Activated T-helper 17 cell treated with anti-CD3 and anti-CD28 coated beads, Interleukin-2, amount 50 U/mL, for 72 hours (primary cell): ENCODE measurements around the gene SMIM35. TPM values are rescaled to one million over a fixed set of nuclear protein-coding genes. Genes with fewer than 3 reads are reported as not detected.
"Not testable (repeated sequence)": the region's sequence is repeated elsewhere in the genome, so short reads cannot be mapped to it uniquely, and the experiment has no call there.

Experiments
- ATAC-seq: fragments of 150-1000 bp; cut with Tn5 transposase; replicated peaks from 2 replicates; pipeline ENCODE4 v1.10.0; 2021; ENCODE audit warnings: mild to moderate bottlenecking, moderate library complexity
- H3K27ac Mint-ChIP-seq: one replicate; pipeline ENCODE4 v1.8.0; 2022; ENCODE audit warnings: mixed read lengths
- H3K27me3 Mint-ChIP-seq: one replicate; pipeline ENCODE4 v1.8.0; 2022; ENCODE audit warnings: mixed read lengths
- H3K36me3 Mint-ChIP-seq: one replicate; pipeline ENCODE4 v1.8.0; 2022; ENCODE audit warnings: low read depth, mild to moderate bottlenecking, mixed read lengths
- H3K4me1 Mint-ChIP-seq: one replicate; pipeline ENCODE4 v1.8.0; 2022; ENCODE audit warnings: mixed read lengths
- H3K4me3 Mint-ChIP-seq: one replicate; pipeline ENCODE4 v1.8.0; 2022; ENCODE audit warnings: mild to moderate bottlenecking, mixed read lengths
- H3K9me3 Mint-ChIP-seq: one replicate; pipeline ENCODE4 v1.8.0; 2022; ENCODE audit warnings: mixed read lengths
- total RNA-seq, 2 donors: library from RNA; stranded (reverse); gene quantifications; one replicate each; pipeline ENCODE4 v1.2.3, GENCODE V29; 2022

The SMIM35 gene
- total RNA-seq, 2 donors from 2014 or later, result not detected

DNA sequence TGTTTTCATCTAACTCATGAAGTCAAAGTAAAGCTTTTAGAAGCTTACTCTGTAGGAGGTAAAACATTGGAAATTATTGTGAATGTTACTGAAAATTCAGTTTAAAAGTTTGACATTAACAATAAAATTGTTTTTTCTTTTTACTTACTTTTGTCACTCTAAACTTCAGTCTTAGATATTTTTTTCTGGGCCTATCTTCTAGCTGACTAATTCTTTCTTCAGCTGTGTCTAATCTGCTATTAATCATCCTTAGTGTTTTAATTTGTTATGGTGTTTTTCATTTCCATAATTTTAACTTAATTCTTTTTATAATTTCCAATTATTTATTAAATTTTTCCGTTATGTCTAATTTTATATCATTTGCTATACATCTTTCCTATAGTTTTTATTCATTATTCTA lies 65.6 kb downstream of the SMIM35 start:
- no peak overlapping the region for H3K4me3 Mint-ChIP-seq
- ATAC-seq, result no peak
- H3K4me1 Mint-ChIP-seq, result no peaks in the 10 kb centered on the region
- H3K27ac Mint-ChIP-seq, result no peak overlapping the region
- H3K27me3 Mint-ChIP-seq, result no peaks in the 10 kb centered on the region
- H3K36me3 Mint-ChIP-seq, result no peaks in the 10 kb centered on the region
- H3K9me3 Mint-ChIP-seq, result peaks cover 10% of the 10 kb centered on the region

DNA sequence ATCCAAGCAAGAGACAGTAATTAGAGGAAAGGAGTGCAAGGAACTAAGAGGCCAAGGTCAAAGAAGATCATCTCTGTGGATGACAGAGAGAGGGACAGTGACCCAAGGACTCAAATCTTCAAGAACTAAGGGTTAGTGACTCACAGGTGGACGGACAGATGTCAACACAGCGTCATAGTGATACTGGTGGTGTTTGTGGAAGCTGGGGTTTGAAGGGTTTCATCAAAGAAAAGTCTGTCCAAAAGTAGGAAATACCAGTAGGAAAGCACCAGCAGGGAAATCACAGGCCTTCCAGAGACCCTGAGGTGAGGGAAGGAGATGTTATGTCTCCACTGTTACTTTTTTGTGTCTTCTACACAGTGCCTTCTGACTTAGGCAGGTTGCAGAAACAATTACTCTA lies 68.4 kb downstream of the SMIM35 start:
- Mint-ChIP-seq H3K36me3 (no peaks in the 10 kb centered on the region), H3K9me3 (peaks cover 11% of the 10 kb centered on the region), H3K4me3 (no peak overlapping the region), H3K4me1 (peaks cover 19% of the 10 kb centered on the region), H3K27ac (no peak overlapping the region), H3K27me3 (no peaks in the 10 kb centered on the region)
- ATAC-seq, result no peak

DNA sequence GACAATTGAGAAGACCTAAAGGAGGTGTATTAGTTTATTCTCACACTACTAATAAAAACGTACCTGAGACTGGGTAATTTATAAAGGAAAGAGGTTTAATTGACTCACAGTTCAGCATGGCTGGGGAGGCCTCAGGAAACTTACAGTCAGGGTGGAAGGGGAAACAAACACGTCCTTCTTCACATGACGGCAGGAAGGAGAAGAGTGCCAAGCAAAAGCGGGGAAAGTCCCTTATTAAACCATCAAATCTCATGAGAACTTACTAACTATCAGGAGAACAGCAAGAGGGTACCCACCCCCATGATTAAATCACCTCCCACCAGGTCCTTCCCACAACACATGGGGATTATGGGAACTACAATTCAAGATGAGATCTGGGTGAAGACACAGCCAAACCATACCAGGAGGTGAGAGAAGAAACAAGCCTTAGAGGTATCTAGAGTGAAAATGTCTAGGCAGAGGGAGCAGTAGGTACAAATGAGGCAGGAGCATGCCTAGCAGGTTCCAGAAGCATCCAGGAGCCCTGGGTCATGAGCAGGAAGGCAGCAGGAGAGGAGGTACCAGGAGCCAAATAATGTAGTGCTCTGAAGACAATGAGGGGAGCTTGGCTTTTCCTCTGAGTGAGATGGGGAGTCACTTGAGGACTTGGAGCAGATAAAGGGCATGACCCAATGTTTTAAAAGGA lies 69.0 kb downstream of the SMIM35 start:
- no peak for ATAC-seq
- H3K4me3 Mint-ChIP-seq, result no peak overlapping the region
- H3K36me3 Mint-ChIP-seq, result no peaks in the 10 kb centered on the region
- H3K9me3 Mint-ChIP-seq, result peaks cover 11% of the 10 kb centered on the region
- no peaks in the 10 kb centered on the region for H3K27me3 Mint-ChIP-seq
- no peak overlapping the region for H3K27ac Mint-ChIP-seq
- peaks cover 24% of the 10 kb centered on the region for H3K4me1 Mint-ChIP-seq

DNA sequence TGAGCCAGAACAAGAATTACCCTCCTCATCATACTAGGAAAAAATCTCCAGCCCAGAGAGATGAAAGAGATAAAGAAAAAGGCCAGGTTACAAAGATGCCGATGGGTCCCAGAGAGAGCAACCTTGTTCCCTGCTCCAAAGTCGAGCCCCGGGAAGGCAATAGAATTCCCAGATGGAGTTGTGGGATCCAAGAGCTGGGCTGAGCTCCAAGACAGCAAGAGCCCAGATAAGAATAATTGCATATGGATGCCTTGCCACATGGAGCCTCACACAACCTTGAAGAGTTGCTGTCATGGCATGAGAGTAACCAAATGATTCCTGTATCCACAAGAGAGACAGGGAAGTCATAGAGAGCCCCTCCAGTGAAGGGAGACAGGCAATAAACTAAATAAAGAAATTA lies 69.7 kb downstream of the SMIM35 start:
- peaks cover 11% of the 10 kb centered on the region for H3K9me3 Mint-ChIP-seq
- no peak overlapping the region for H3K27ac Mint-ChIP-seq

GRCh38 chr11:118016104-118016503 lies 70.7 kb downstream of the SMIM35 start:
- peaks cover 11% of the 10 kb centered on the region for H3K9me3 Mint-ChIP-seq
- peak overlapping the region; percentile 67 for H3K27ac Mint-ChIP-seq
- ATAC-seq, result no peak
- no peaks in the 10 kb centered on the region for H3K27me3 Mint-ChIP-seq
- H3K4me1 Mint-ChIP-seq, result peaks cover 31% of the 10 kb centered on the region
- no peaks in the 10 kb centered on the region for H3K36me3 Mint-ChIP-seq
- H3K4me3 Mint-ChIP-seq, result peak overlapping the region; percentile 4

More for the DNA sequence above, 69.7 kb downstream of the SMIM35 start:
- Mint-ChIP-seq H3K27me3 (no peaks in the 10 kb centered on the region), H3K4me1 (peaks cover 29% of the 10 kb centered on the region), H3K36me3 (no peaks in the 10 kb centered on the region), H3K4me3 (no peak overlapping the region)
- no peak for ATAC-seq

DNA sequence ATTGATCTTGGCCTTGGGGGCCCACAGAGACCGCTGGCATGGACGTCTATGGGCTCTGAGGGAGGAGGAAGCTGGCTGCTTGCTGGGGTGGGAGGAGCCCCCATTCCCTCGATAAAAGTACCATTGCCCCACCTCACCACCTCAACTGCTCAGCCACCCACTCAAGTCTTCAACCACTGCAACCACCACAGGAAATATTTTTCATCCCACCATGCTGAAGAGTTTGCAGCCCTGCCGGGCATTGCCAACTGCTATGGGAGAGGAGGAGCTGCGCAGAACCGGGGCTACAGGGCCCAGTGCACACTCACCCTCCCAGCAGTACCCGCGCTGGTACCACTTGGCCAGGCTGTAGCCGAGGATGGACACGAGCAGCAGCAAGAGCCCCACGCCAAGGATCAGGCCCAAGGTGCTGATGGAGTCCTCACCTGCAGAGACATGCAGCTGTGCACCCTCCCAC lies 71.3 kb downstream of the SMIM35 start:
- ATAC-seq, result peak; percentile 16
- Mint-ChIP-seq H3K4me3 (peak overlapping the region; percentile 4), H3K27ac (peak overlapping the region; percentile 67), H3K27me3 (no peaks in the 10 kb centered on the region), H3K9me3 (peaks cover 8% of the 10 kb centered on the region), H3K36me3 (no peaks in the 10 kb centered on the region), H3K4me1 (peaks cover 31% of the 10 kb centered on the region)

DNA sequence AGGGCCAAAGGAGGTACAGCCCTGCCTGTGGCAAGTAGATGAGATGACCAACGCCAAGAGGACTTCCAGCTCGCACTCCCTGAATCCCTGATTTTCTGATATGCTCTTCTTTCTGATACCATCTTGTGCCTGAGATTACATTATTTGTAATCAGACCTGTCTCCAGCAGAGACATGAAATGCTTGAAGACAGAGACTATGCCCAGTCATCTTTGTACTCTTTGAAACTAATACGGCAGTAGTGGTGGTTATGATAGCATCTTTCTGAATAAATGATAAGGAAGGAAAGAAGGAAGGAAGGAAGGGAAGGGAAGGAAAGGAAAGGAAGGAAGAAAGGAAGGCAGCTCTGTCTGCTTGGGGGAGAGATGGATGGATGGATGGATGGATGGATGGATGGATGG lies 72.7 kb downstream of the SMIM35 start:
- peak; percentile 50 for ATAC-seq
- Mint-ChIP-seq H3K27ac (peak overlapping the region; percentile 9), H3K36me3 (no peaks in the 10 kb centered on the region), H3K9me3 (peaks cover 5% of the 10 kb centered on the region), H3K4me3 (peak overlapping the region; percentile 4), H3K4me1 (peaks cover 33% of the 10 kb centered on the region), H3K27me3 (no peaks in the 10 kb centered on the region)

DNA sequence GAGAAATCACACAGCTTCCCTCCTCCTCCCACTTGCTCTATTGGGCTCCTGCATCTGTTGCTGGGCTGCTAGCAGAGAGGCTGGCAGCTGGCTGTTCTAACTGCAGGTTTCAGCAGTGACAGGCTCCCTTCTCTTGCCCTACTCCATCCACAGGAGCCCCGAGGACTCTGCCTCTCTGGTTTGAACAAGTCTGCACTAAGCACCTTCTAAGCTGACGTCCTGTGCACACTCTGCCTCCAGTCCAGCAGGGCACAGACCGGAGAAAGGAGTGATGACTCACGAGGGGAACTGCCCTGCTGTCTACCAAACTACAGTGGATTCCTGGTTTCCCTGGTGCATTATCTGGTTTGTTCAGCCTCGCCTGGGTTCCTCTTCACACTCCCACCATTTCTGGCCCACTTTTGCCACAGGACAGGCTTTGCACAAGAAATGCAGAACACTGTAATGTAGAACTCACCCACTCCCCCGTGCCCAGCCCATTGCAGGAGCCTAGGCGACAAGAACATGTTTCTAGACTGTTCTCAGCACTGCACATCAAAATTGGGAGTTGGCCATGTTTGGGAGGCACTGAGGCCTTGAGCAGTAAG lies 74.6 kb downstream of the SMIM35 start:
- Mint-ChIP-seq H3K36me3 (no peaks in the 10 kb centered on the region), H3K27me3 (no peaks in the 10 kb centered on the region), H3K4me1 (peaks cover 49% of the 10 kb centered on the region), H3K9me3 (peaks cover 12% of the 10 kb centered on the region), H3K4me3 (peak overlapping the region; percentile 17), H3K27ac (peak overlapping the region; percentile 47)
- ATAC-seq, result peak; percentile 79

- Mint-ChIP-seq H3K9me3 (peaks cover 12% of the 10 kb centered on the region), H3K4me1 (peaks cover 51% of the 10 kb centered on the region), H3K27me3 (no peaks in the 10 kb centered on the region), H3K4me3 (peak overlapping the region; percentile 15), H3K36me3 (no peaks in the 10 kb centered on the region), H3K27ac (no peak overlapping the region)
- ATAC-seq, result no peak
Measured at GRCh38 chr11:118010738-118011461, 75.9 kb downstream of the SMIM35 start.

- ATAC-seq, result no peak
Measured at GRCh38 chr11:118009864-118010737, 76.7 kb downstream of the SMIM35 start.

GRCh38 chr11:118008271-118008911 lies 78.4 kb downstream of the SMIM35 start:
- Mint-ChIP-seq H3K4me1 (peaks cover 51% of the 10 kb centered on the region), H3K36me3 (no peaks in the 10 kb centered on the region), H3K27me3 (no peaks in the 10 kb centered on the region), H3K9me3 (peaks cover 7% of the 10 kb centered on the region), H3K27ac (peak overlapping the region; percentile 90), H3K4me3 (peak overlapping the region; percentile 78)
- ATAC-seq, result no peak

More at GRCh38 chr11:118009864-118010737, 76.7 kb downstream of the SMIM35 start:
- no peak overlapping the region for H3K27ac Mint-ChIP-seq
- peaks cover 12% of the 10 kb centered on the region for H3K9me3 Mint-ChIP-seq
- no peaks in the 10 kb centered on the region for H3K27me3 Mint-ChIP-seq
- H3K4me1 Mint-ChIP-seq, result peaks cover 50% of the 10 kb centered on the region
- H3K4me3 Mint-ChIP-seq, result no peak overlapping the region
- no peaks in the 10 kb centered on the region for H3K36me3 Mint-ChIP-seq

GRCh38 chr11:118007563-118008270 lies 79.0 kb downstream of the SMIM35 start:
- H3K36me3 Mint-ChIP-seq, H3K27me3 Mint-ChIP-seq, H3K9me3 Mint-ChIP-seq: not testable (repeated sequence)
- peak; percentile 25 for ATAC-seq
- peaks cover 49% of the 10 kb centered on the region for H3K4me1 Mint-ChIP-seq
- H3K27ac Mint-ChIP-seq, result peak overlapping the region; percentile 90
- peak overlapping the region; percentile 78 for H3K4me3 Mint-ChIP-seq

DNA sequence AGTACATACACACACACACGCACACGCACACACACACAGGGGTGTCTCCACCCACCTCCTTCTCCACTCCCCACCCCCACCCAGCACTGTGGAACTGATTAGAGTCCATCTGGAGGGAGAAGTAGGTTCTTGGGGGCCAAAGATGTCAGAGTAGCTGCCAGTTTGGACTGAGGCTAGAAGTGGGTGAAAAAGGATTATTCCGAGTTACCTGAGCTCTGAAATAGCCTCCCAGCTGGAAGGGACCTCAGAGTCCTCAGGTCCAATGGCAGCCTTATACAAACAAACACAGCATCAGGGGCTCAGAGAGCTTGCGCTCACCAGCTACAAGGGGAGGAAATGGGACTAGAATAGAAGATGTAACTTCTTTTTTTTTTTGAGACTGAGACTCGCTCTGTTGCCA lies 79.7 kb downstream of the SMIM35 start:
- Mint-ChIP-seq H3K9me3 (peaks cover 7% of the 10 kb centered on the region), H3K27ac (peak overlapping the region; percentile 90), H3K36me3 (peaks cover 5% of the 10 kb centered on the region)

More for the DNA sequence above, 79.7 kb downstream of the SMIM35 start:
- no peaks in the 10 kb centered on the region for H3K27me3 Mint-ChIP-seq
- H3K4me1 Mint-ChIP-seq, result peaks cover 49% of the 10 kb centered on the region
- peak overlapping the region; percentile 78 for H3K4me3 Mint-ChIP-seq
- ATAC-seq, result no peak
